HG02763 (cell line): ENCODE data around the gene SPINK4.

Source experiments
- ATAC-seq: cut with Tn5 transposase; IDR thresholded peaks from one replicate; pipeline ENCODE4 v1.9.1; 2021; ENCODE audit warnings: mild to moderate bottlenecking, moderate library complexity; ENCODE audit not compliant: unreplicated experiment

The SPINK4 gene

GRCh38 chr9:33256236-33256635, 16.3 kb downstream of the SPINK4 start:
- no peak for ATAC-seq

- ATAC-seq = no peak
Observed at GRCh38 chr9:33257276-33257675, 17.3 kb downstream of the SPINK4 start.

GRCh38 chr9:33260372-33260771, 20.4 kb downstream of the SPINK4 start:
- ATAC-seq = no peak

- no peak for ATAC-seq
Observed at GRCh38 chr9:33263131-33264002, 23.4 kb downstream of the SPINK4 start.

DNA sequence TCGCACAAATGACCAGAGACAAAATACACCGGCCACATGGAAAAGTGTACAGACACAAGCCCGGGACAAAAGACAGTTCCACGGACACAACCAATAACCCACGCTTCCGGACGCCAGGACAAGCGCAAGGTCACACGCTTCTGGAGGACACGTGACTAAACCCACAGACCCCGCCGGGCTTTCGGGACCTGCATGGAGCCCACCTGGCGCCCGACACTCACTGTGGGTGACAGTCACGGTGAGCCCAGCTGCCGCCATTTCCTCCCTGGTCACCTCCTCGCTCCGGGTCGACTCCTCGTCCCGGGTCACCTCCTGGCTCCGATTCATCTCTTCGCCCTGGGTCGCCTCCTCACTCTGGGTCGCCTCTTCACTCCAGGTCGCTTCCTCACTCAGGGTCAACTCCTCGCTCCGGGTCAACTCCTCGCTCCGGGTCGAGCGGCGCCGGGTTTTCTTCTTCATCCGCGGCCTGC, 24.1 kb downstream of the SPINK4 start:
- ATAC-seq = peak; percentile 19

- ATAC-seq = peak; percentile 88
Observed at GRCh38 chr9:33264473-33265177, 24.7 kb downstream of the SPINK4 start, which contains the start of the genes BAG1 and CHMP5. BAG1 (minus strand) TSS chr9:33264708. CHMP5 (plus strand) TSS chr9:33265049; CDS start chr9:33265079, 30 bp downstream.

DNA sequence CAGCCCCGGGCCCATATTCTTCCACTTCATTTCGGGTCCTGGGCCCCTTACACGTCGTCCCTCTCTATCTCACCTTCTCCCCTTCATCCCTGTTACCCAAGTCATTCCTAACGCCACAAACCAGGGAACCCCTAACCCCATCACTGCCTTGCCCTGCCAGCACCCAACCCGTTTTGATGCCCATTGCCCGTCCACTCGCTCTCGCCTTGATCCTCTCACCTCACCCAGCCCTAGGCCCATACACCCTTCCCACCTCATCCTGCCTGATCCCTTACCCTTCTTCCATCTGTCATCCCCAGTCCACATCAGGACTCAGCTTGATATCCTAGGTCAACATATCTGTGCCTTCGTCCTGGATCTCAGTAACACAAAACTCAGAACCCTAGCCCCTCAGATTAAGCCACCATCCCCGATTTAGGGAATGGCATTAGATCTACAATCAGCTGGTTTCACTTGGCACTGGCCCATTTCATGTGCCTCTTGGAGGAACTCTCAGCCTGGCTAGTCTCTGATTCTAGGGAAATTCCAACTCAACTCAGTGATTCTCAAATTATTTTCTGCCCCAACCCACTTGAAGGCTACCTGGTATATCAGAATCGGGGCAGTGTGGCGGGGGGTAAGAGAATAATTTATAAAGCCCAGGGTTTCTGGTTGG, 25.4 kb downstream of the SPINK4 start:
- no peak for ATAC-seq

GRCh38 chr9:33267151-33267767, 27.3 kb downstream of the SPINK4 start:
- no peak for ATAC-seq

GRCh38 chr9:33270146-33270545, 30.2 kb downstream of the SPINK4 start:
- no peak for ATAC-seq

GRCh38 chr9:33272061-33272460, 32.1 kb downstream of the SPINK4 start:
- no peak for ATAC-seq

DNA sequence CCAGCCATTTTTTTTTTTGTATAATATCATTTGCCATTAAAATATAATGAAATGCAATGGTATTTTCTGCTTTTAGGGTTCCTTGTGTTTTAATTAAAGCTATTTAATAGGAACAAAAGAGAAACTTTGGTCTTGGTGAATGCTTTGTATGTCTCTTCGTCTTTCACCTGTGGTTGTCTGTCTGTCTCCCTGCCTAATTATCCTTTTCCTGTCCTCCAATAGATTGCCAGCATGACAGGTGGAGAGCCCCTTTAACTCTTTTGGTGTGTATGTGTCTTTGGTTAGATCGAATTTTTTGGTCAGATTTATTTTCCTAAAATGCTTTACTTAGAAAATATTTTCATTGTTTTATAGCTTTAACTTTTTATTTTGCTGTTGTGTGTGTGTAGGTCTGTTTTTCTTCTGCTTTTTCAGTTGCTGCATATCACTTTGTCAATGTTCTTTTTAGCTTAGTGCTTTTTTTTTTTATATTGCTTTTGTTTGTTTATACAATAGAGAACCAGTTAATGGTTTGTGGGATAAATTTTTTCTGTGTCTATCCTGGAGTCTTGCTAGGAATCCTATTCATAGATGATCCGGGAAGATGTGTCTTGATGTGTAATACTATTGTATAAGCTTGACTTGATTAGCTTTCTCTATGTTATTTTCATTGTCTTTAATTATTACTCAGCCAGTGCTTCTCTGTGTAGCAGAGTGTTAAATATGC, 33.5 kb downstream of the SPINK4 start:
- no peak for ATAC-seq

DNA sequence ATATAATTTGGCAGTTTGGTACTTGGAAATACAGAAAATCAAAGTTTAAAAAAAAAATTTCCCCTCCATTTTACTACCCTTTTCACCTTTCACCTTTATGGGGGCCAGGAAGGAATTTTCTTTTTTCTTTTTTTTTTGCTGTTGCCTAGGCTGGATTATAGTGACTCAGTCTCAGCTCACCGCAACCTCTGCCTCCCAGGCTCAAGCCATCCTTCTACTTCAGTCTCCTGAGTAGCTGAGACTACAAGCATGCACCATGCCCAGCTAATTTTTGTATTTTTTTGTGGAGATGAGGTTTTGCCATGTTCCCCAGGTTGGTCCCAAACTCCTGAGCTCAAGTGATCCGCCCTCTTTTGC, 34.0 kb downstream of the SPINK4 start:
- no peak for ATAC-seq

GRCh38 chr9:33277484-33277883, 37.5 kb downstream of the SPINK4 start:
- no peak for ATAC-seq

- ATAC-seq = no peak
Observed at GRCh38 chr9:33285502-33285901, 45.5 kb downstream of the SPINK4 start.

- no peak for ATAC-seq
Observed at GRCh38 chr9:33287087-33287490, 47.1 kb downstream of the SPINK4 start.

- ATAC-seq = no peak
Observed at GRCh38 chr9:33288235-33288634, 48.3 kb downstream of the SPINK4 start.

DNA sequence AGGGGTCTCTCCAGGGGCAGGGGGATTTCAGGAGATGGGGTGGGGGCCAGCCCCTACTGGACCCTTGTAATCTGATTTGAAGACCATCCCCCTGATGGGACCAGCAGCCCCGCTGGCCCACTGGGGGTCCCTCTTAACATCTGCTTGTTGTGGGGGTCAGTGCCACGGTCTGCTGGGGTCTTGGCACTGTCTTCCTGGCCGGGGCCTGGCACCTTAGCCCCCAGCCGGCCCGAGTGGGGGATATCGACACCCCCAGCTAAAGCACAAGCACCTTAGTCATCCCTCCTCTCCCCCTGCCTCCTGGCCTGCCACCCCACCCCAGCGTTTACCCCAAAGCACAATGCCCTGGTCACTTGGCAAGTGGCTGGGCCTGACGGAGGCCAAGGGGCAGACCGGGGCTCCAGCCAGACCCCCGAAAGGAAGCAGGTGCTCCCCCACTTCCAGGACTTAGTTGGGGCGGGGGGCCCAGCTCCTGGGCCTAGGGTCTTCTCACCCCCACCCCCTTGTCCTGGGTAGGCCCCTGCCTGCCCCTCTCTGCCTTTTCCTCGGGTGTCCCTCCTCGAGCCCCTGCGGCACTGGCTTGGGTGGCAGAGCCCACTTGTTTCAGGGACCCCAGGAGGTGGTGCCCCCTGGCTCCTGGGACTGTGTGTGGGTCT, 49.0 kb downstream of the SPINK4 start:
- no peak for ATAC-seq

DNA sequence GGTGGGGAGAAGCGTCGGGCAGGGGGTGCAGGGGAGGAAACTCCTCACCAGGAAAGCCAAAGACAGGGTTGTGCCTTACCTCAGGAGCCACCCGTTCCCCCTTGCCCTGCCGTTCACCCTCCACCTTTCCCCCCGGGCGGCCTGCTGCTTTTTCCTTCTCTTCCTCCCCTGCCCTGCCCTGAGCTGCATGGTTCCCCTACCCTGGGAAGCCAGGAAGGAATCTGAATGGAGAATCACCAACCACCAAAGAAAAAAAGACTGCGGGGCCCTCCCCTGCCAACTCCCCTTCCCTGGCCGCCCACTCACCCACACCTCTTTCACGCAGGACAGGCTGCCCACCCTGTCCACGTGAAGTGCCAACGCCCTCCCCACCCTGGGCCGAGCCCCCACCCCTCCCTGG, 49.5 kb downstream of the SPINK4 start:
- ATAC-seq = no peak

DNA sequence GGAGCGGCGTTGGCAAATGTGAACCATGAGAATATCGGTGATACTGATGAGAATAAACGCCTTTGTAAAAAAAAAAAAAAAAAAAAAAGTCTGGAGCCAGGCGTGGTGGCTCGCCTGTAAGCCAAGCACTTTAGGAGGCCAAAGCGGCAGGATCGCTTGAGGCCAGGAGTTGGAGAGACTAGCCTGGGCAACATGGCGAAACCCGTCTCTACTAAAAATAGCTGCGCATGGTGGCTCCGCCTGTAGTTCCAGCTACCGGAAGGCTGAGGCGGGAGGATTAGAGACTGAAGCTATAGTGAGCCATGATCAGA, 49.9 kb downstream of the SPINK4 start:
- ATAC-seq = no peak
